Kidney (tissue), 14 donors: Measurements from ENCODE around the gene UBA52. TPM values are rescaled to one million over a fixed set of nuclear protein-coding genes. Genes with fewer than 3 reads are reported as not detected.

Experiments used
- DNase-seq, 5 donors: peaks; one replicate each; pipeline ENCODE4 v3.0.0-alpha.2; 2013 to 2020
- FAIRE-seq: peaks from 2 replicates; lab custom pipeline; 2012; peaks lifted over from hg19 to GRCh38; lab: Jason Lieb, UNC
- H3K27ac ChIP-seq, 2 donors: one replicate each; pipeline ENCODE4 v1.7.0; 2013; ENCODE audit warnings: low read depth in 2 of 2, low read length in 2 of 2, inconsistent platforms in 1 of 2
- H3K27me3 ChIP-seq: one replicate; pipeline ENCODE4 v1.7.1; 2013; ENCODE audit warnings: low read length, inconsistent platforms; ENCODE audit not compliant: control insufficient read depth, insufficient read depth
- H3K36me3 ChIP-seq, 3 donors: one replicate each; pipeline versions ENCODE4 v1.7.0 to v1.7.1; 2013; ENCODE audit warnings: low read length in 3 of 3, control low read depth in 1 of 3, inconsistent platforms in 1 of 3; ENCODE audit not compliant: insufficient read depth in 3 of 3, control insufficient read depth in 2 of 3
- H3K4me1 ChIP-seq, 3 donors: one replicate each; pipeline versions ENCODE4 v1.7.0 to v1.7.1; 2013; ENCODE audit warnings: low read length in 3 of 3, inconsistent platforms in 1 of 3, low read depth in 1 of 3; ENCODE audit not compliant: control insufficient read depth in 2 of 3, insufficient read depth in 2 of 3
- H3K4me3 ChIP-seq, 3 donors: one replicate each; pipeline versions ENCODE4 v1.7.0 to v1.8.1; 2013; ENCODE audit warnings: low read length in 3 of 3, control low read depth in 1 of 3, inconsistent platforms in 1 of 3
- H3K9ac ChIP-seq, 3 donors: one replicate each; pipeline versions ENCODE4 v1.7.0 to v1.7.1; 2013; ENCODE audit warnings: low read length in 3 of 3, control low read depth in 1 of 3, inconsistent platforms in 1 of 3
- H3K9me3 ChIP-seq, 3 donors: one replicate each; pipeline versions ENCODE4 v1.7.0 to v1.7.1; 2013; ENCODE audit warnings: low read length in 3 of 3, control low read depth in 1 of 3, inconsistent platforms in 1 of 3; ENCODE audit not compliant: control insufficient read depth in 2 of 3, insufficient read depth in 1 of 3
- intact Hi-C: fragments of 100-400 bp; cut with DNase I; formaldehyde crosslinking; loops from one replicate; pipeline ENCODE4 v1.11.1; 2022
- polyA plus RNA-seq: library from polyadenylated mRNA; stranded (reverse); fragments of 350-450 nt; fragmentation: Illumina TruSeq; extraction: RNeasy Lipid Tissue Mini Kit (QIAGEN cat#74804); gene quantifications from one replicate; pipeline ENCODE4 v1.2.3, GENCODE V29; 2014; ENCODE audit warnings: low read depth, low replicate concordance; ENCODE audit not compliant: insufficient read depth
- total RNA-seq: library from RNA; stranded (reverse); fragmentation: NEBNext Ultra II Directional; extraction: Animal tissue kit (Norgen Biotek cat#: 25700); gene quantifications from one replicate; pipeline ENCODE4 v1.2.1, GENCODE V29; 2021
- TF ChIP-seq, protein P1 (sequence below): IDR thresholded peaks from 3 replicates; pipeline ENCODE4 v1.5.1; 2012; ENCODE audit warnings: mild to moderate bottlenecking, moderate library complexity, borderline replicate concordance; ENCODE audit not compliant: insufficient read depth; ENCODE audit errors: extremely low read depth
- donor health status: control.
- donor health status: control.
- donor health status: control.
- donor health status: control.
- donor health status: control.
- donor health status: DM: yes; HTN: yes; CAD: no.
- donor health status: Normal renal cell carcinoma (clear cell type).

The UBA52 gene
- total and polyA plus RNA-seq, 2 donors from 2014 or later = 828 to 1,481 TPM

DNA sequence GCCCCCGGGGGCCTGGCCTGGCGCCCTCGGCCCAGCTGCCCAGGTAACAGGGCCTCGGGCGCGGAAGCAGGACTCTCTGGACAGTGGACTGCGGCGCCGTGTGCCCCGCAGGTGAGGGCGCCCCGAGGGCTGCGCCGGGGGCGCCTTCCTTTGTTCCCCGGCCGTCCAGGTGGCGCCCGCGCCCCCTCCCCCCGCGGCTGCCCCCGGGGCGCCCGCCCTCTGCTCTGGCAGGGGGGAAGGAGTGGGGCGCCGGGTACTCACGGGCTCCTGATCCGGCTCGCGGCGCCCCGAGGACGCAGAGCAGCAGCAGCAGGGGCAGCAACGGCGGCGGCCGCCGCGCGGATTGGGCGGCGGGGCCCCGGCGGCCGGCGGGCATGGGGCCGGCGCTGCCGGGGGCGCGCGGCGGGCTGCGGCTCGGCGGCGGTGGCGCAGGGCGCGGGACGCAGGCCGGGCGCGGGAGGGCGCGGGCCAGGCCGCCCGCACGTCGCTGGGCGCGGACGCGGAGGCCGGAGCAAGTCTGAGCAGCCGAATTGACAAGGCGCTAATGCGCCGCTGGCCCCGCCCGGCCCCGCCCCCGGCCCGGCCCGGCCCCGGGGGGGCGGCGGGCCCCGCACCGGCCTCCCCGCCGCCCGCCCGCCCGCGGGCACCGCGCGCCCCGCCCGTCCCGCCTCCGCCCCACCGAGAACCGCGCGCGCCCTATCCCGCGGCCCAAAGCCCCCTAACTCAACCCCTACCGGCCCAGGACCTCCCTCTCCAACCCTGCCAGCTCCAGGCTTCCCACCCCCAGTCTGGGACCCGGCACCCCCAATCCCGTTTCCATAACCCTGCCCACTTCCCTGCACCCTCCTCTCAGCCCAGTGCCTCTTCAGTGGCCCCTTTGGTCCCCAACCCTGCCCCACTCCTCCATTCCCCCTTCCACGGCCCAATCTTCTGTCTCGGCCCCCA lies 34.9 kb downstream of the UBA52 start, which contains the start of gene CRLF1:
CRLF1 (minus strand) TSS at position 519 of the 945 bp plus-strand sequence; CDS start at position 376, 143 bp downstream.
- H3K4me1 ChIP-seq = peaks cover 0 to 6% (median 0%) of the 10 kb centered on the region in 3 donors
- intact Hi-C loops = no loop called here
- H3K27ac ChIP-seq = no peak within 1 kb of the TSS
- H3K27me3 ChIP-seq = peaks cover 33% of the 10 kb centered on the region
- DNase-seq (no peak), FAIRE-seq (no peak)
- TF ChIP-seq, protein P1, sequence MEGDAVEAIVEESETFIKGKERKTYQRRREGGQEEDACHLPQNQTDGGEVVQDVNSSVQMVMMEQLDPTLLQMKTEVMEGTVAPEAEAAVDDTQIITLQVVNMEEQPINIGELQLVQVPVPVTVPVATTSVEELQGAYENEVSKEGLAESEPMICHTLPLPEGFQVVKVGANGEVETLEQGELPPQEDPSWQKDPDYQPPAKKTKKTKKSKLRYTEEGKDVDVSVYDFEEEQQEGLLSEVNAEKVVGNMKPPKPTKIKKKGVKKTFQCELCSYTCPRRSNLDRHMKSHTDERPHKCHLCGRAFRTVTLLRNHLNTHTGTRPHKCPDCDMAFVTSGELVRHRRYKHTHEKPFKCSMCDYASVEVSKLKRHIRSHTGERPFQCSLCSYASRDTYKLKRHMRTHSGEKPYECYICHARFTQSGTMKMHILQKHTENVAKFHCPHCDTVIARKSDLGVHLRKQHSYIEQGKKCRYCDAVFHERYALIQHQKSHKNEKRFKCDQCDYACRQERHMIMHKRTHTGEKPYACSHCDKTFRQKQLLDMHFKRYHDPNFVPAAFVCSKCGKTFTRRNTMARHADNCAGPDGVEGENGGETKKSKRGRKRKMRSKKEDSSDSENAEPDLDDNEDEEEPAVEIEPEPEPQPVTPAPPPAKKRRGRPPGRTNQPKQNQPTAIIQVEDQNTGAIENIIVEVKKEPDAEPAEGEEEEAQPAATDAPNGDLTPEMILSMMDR = no peak
- no peaks in the 10 kb centered on the region for H3K36me3 ChIP-seq
- no peak within 1 kb of the TSS for H3K9ac ChIP-seq
- H3K4me3 ChIP-seq = no peak within 1 kb of the TSS
- no peaks in the 10 kb centered on the region for H3K9me3 ChIP-seq

GRCh38 chr19:18607226-18608101 lies 35.8 kb downstream of the UBA52 start:
- DNase-seq (no peak), FAIRE-seq (no peak)
- Histone ChIP-seq H3K27ac (no peak overlapping the region), H3K4me3 (no peak overlapping the region), H3K36me3 (no peaks in the 10 kb centered on the region), H3K9me3 (no peaks in the 10 kb centered on the region), H3K4me1 (peaks cover 0 to 9% (median 0%) of the 10 kb centered on the region in 3 donors), H3K27me3 (peaks cover 40% of the 10 kb centered on the region), H3K9ac (no peak overlapping the region)
- TF ChIP-seq, protein P1 = no peak
- intact Hi-C loops = no loop called here

DNA sequence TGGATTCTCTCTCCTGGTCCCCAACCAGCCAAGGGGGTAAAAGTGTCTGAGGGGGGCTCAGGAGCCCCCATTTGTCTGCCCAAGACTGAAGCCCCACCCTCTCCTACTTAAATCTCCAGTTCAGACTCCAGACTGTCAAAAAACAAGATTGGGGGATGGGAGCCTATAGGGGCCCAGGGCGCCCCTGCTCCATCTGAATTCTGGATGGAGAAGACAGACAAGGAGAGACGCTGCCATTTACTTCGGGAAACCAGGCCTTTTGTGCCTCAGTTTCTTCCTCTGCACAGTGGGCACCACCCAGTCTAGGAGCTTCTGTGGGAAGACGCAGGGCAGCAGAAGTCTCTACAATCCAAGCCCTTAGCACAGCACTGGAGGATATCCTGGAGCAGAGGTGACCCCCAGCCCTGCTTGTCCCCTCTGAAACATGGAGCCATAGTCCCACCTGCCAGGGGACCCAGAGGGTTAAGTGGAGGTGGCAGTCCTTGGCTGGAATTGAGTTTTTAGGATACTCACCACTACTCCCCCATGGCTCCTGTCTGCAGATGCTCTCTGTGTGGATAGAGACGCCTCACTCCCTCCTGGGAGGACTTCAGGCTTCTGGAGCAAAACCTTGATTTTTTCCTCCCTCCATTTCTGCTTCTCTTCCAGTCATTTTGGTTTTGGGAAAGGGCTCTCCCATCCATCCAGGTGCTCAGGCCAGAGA lies 36.6 kb downstream of the UBA52 start:
- DNase-seq (no peak), FAIRE-seq (no peak)
- no peak overlapping the region for H3K27ac ChIP-seq
- no peaks in the 10 kb centered on the region for H3K9me3 ChIP-seq
- peaks cover 0 to 11% (median 0%) of the 10 kb centered on the region in 3 donors for H3K4me1 ChIP-seq
- intact Hi-C loops = no loop called here
- peaks cover 38% of the 10 kb centered on the region for H3K27me3 ChIP-seq
- no peak overlapping the region for H3K9ac ChIP-seq
- TF ChIP-seq, protein P1 = no peak
- H3K36me3 ChIP-seq = no peaks in the 10 kb centered on the region
- H3K4me3 ChIP-seq = no peak overlapping the region
